ENCODE measurements around the gene AADACL3. TPM values are rescaled to one million over a fixed set of nuclear protein-coding genes. Genes with fewer than 3 reads are reported as not detected.

The AADACL3 gene, protein sequence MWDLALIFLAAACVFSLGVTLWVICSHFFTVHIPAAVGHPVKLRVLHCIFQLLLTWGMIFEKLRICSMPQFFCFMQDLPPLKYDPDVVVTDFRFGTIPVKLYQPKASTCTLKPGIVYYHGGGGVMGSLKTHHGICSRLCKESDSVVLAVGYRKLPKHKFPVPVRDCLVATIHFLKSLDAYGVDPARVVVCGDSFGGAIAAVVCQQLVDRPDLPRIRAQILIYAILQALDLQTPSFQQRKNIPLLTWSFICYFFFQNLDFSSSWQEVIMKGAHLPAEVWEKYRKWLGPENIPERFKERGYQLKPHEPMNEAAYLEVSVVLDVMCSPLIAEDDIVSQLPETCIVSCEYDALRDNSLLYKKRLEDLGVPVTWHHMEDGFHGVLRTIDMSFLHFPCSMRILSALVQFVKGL
- total RNA-seq (2022; extraction: Qiagen RNA extraction; ENCODE audit: low read depth), result not detected in 5 replicates

DNA sequence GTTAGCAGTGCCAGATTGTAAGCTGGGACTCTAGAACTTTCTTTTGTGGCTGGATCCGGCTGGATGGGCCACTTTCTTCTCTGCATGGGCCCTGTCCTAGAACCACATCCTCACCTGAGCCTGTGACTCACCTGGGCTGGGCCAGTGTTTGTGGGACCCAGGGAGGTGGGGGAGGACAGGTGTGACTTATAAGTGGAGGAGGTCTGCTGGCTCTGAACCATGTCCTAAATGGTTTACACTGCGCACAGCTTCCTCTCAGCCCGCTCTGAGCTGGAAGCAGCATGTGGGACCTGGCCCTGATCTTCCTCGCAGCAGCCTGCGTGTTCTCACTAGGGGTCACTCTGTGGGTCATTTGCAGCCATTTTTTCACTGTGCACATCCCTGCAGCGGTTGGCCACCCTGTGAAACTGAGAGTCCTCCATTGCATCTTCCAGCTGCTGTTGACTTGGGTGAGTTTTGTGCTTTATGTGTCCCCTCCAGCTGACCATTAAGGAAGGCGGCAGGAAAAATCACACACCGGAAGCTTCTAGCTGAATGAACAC is at the start of gene AADACL3:
Gene AADACL3, plus strand, starts transcription at position 215 of the 542 bp plus-strand sequence. Its CDS starts 67 bp downstream, at position 282.

DNA sequence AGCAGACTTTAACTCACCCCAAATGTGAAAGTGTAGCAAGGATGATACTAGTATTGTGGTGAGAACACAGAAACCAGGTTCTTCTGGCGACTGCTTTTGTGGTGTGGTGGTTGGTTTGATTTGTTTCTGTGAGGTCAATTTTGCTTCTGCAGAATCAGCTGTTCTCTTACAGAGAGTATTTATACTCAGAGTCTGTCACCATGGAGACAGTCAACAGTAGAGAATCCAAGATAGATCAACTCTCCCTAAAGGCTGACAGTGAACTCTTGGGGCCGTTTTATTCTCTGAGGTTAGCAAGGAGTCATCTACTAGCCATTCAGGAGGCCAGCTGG is 30.0 kb downstream of the AADACL3 start, which contains the start of gene CFAP107:
Gene CFAP107, plus strand, starts transcription at position 209 of the 332 bp plus-strand sequence. CDS start 231 bp downstream, outside the sequence.

DNA sequence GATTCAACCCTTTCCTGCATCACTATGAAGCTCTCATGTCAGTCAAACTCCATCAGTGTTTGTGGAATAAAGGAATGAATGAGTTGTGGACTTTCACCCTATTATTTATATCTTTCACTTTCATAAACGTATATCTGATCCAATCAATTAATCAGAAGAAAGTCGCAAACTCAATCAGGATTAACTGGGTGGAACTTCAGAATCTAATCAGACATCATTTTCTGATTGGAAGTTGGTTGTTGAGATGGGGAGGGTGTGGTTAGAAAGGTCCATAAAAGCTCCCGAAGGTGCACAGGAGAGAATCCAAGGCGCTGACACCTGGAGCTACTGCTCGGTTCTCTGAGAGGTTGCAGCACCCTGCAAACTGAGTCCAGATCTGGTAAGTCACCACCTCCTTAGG is 57.5 kb downstream of the AADACL3 start, which contains the start of gene PRAMEF12:
Gene PRAMEF12, plus strand, starts transcription at position 301 of the 400 bp plus-strand sequence. CDS start 1,130 bp downstream, outside the sequence.

Other genes with a start within 250 kb of the AADACL3 start
- 42.1 to 61.0 TPM (median 59.8 TPM) in 5 replicates for gene DHRS3, start 97.9 kb upstream of the AADACL3 start, total RNA-seq (2022; extraction: Qiagen RNA extraction; ENCODE audit: low read depth)
- not detected in 5 replicates for gene AADACL4, start 72.0 kb upstream of the AADACL3 start, total RNA-seq (2022; extraction: Qiagen RNA extraction; ENCODE audit: low read depth)
- gene CFAP107, start 30.1 kb downstream of the AADACL3 start, total RNA-seq (2022; extraction: Qiagen RNA extraction; ENCODE audit: low read depth), result not detected in 5 replicates
- not detected in 5 replicates for gene PRAMEF12, start 57.6 kb downstream of the AADACL3 start, total RNA-seq (2022; extraction: Qiagen RNA extraction; ENCODE audit: low read depth)
- gene PRAMEF1, start 75.3 kb downstream of the AADACL3 start, total RNA-seq (2022; extraction: Qiagen RNA extraction; ENCODE audit: low read depth), result not detected in 5 replicates
- not detected in 5 replicates for gene PRAMEF11, start 115.3 kb downstream of the AADACL3 start, total RNA-seq (2022; extraction: Qiagen RNA extraction; ENCODE audit: low read depth)
- not detected in 5 replicates for gene HNRNPCL1, start 132.6 kb downstream of the AADACL3 start, total RNA-seq (2022; extraction: Qiagen RNA extraction; ENCODE audit: low read depth)
- gene PRAMEF2, start 141.0 kb downstream of the AADACL3 start, total RNA-seq (2022; extraction: Qiagen RNA extraction; ENCODE audit: low read depth), result not detected in 5 replicates
- gene PRAMEF4, start 170.1 kb downstream of the AADACL3 start, total RNA-seq (2022; extraction: Qiagen RNA extraction; ENCODE audit: low read depth), result not detected in 5 replicates
- not detected in 5 replicates for gene PRAMEF10, start 182.2 kb downstream of the AADACL3 start, total RNA-seq (2022; extraction: Qiagen RNA extraction; ENCODE audit: low read depth)
- not detected in 5 replicates for gene PRAMEF7, start 200.5 kb downstream of the AADACL3 start, total RNA-seq (2022; extraction: Qiagen RNA extraction; ENCODE audit: low read depth)
- gene PRAMEF6, start 231.5 kb downstream of the AADACL3 start, total RNA-seq (2022; extraction: Qiagen RNA extraction; ENCODE audit: low read depth), result not detected in 5 replicates

All from A549 treated with CpdA at 1 μM for 4 hours (cell line).